ENCODE results near the gene CLEC18C. TPM values are rescaled to one million over a fixed set of nuclear protein-coding genes. Genes with fewer than 3 reads are reported as not detected.
"Not testable (repeated sequence)": the region's sequence is repeated elsewhere in the genome, so short reads cannot be mapped to it uniquely, and the experiment has no call there.

The CLEC18C gene
- total RNA-seq, 1 experiment from 2014 or later, result not detected

DNA sequence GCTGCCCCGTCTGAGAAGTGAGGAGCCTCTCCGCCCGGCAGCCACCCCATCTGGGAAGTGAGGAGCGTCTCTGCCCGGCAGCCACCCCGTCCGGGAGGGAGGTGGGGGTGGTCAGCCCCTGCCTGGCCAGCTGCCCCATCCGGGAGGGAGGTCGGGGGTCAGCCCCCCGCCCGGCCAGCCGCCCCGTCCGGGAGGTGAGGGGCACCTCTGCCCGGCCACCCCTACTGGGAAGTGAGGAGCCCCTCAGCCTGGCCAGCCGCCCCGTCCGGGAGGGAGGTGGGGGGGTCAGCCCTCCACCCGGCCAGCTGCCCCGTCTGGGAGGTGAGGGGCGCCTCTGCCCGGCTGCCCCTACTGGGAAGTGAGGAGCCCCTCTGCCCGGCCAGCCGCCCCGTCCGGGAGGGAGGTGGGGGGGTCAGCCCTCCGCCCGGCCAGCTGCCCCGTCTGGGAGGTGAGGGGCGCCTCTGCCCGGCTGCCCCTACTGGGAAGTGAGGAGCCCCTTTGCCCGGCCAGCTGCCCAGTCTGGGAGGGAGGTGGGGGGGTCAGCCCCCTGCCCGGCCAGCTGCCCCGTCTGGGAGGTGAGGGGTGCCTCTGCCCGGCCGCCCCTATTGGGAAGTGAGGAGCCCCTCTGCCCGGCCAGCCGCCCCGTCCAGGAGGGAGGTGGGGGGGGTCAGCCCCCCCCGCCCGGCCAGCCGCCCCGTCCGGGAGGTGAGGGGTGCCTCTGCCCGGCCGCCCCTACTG is 31.2 kb downstream of the CLEC18C start:
- not testable (repeated sequence) for H3K36me3 ChIP-seq; H3K9me3 ChIP-seq (replicated peaks); H3K27me3 ChIP-seq (replicated peaks); DNase-seq (ENCODE audit: low read depth in 1 of 2, low spot score in 2 of 2); H3K4me3 ChIP-seq; H3K27ac ChIP-seq; H3K4me1 ChIP-seq (replicated peaks)

DNA sequence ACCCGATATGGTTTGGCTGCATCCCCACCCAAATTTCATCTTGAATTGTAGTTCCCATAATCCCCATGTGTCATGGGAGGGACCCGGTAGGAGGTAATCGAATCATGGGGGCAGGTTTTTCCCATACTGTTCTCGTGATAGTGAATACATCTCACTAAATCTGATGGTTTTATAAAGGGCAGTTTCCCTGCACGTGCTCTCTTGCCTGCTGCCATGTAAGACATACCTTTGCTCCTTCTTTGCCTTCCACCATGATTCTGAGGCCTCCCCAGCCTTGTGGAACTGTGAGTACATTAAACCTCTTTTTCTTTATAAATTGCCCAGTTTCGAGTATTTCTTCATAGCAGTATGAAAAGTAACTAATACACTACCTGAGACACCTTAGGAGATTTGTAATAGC is 32.8 kb downstream of the CLEC18C start:
- not testable (repeated sequence) for H3K27ac ChIP-seq; H3K27me3 ChIP-seq (replicated peaks); H3K9me3 ChIP-seq (replicated peaks); H3K36me3 ChIP-seq; H3K4me1 ChIP-seq (replicated peaks); DNase-seq (ENCODE audit: low read depth in 1 of 2, low spot score in 2 of 2); H3K4me3 ChIP-seq

DNA sequence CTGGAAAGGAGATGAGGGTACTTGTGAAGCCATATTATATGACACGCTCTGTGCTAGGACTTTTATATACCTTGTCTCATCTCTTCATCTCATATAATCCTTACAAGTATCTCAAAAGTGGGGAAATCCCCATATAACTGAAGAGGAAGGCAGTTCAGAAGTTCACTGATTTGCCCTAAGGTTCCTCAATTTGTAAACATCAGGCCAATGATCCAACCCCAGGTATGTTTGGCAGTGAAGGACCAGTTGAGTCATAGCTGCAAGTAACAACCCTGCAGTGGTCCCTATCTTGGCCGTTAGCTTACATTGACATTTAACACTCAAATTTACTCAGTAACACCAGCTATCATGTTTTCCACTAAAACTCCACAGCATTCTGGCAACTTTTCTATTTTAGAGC is 45.0 kb downstream of the CLEC18C start:
- not testable (repeated sequence) for H3K27me3 ChIP-seq (replicated peaks); H3K36me3 ChIP-seq; H3K4me1 ChIP-seq (replicated peaks); H3K27ac ChIP-seq; H3K4me3 ChIP-seq; DNase-seq (ENCODE audit: low read depth in 1 of 2, low spot score in 2 of 2); H3K9me3 ChIP-seq (replicated peaks)

DNA sequence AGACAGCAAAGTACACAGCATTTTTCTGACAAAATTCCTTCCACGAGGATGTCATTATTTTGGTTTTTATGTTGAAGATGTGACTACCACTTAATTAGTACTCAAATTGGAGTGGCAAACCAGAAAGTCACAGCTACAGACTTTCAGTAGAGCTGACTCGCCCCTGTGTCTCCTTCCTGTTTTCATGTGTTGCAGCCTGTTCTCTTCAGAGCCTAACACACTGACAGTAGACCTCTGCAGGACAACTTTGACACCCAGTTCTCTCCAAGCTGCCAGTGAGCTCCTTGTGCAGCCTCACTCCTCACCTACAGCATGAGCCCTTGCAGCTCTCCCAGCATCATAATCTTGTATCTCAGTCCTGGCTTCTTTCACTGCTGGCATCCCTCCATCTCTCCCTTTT is 49.0 kb downstream of the CLEC18C start:
- not testable (repeated sequence) for DNase-seq (ENCODE audit: low read depth in 1 of 2, low spot score in 2 of 2); H3K27ac ChIP-seq; H3K4me3 ChIP-seq; H3K27me3 ChIP-seq (replicated peaks); H3K9me3 ChIP-seq (replicated peaks); H3K4me1 ChIP-seq (replicated peaks); H3K36me3 ChIP-seq

- H3K4me1 ChIP-seq (replicated peaks); DNase-seq (ENCODE audit: low read depth in 1 of 2, low spot score in 2 of 2); H3K9me3 ChIP-seq (replicated peaks); H3K27me3 ChIP-seq (replicated peaks); H3K4me3 ChIP-seq; H3K36me3 ChIP-seq; H3K27ac ChIP-seq: not testable (repeated sequence)
Observed at GRCh38 chr16:70223216-70223615, 49.6 kb downstream of the CLEC18C start.

DNA sequence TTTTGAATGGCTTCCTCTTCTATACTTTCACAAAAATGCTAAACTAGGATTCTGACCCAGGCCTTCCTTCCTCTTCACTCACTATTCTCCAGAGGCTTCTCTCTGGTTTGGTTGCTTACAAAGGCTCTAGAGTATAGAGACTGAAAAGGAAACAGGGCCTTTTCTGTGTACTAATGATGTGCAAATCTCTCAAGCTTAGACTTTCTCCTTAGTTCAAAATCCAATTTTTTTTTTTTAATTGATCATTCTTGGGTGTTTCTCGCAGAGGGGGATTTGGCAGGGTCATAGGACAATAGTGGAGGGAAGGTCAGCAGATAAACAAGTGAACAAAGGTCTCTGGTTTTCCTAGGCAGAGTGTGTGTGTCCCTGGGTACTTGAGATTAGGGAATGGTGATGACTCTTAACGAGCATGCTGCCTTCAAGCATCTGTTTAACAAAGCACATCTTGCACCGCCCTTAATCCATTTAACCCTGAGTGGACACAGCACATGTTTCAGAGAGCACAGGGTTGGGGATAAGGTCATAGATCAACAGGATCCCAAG is 50.5 kb downstream of the CLEC18C start:
- H3K36me3 ChIP-seq; H3K27ac ChIP-seq; DNase-seq (ENCODE audit: low read depth in 1 of 2, low spot score in 2 of 2); H3K27me3 ChIP-seq (replicated peaks); H3K4me1 ChIP-seq (replicated peaks); H3K9me3 ChIP-seq (replicated peaks); H3K4me3 ChIP-seq: not testable (repeated sequence)

GRCh38 chr16:70224645-70225044 is 51.1 kb downstream of the CLEC18C start:
- not testable (repeated sequence) for H3K36me3 ChIP-seq; H3K4me3 ChIP-seq; H3K9me3 ChIP-seq (replicated peaks); H3K27ac ChIP-seq; H3K4me1 ChIP-seq (replicated peaks); DNase-seq (ENCODE audit: low read depth in 1 of 2, low spot score in 2 of 2); H3K27me3 ChIP-seq (replicated peaks)

DNA sequence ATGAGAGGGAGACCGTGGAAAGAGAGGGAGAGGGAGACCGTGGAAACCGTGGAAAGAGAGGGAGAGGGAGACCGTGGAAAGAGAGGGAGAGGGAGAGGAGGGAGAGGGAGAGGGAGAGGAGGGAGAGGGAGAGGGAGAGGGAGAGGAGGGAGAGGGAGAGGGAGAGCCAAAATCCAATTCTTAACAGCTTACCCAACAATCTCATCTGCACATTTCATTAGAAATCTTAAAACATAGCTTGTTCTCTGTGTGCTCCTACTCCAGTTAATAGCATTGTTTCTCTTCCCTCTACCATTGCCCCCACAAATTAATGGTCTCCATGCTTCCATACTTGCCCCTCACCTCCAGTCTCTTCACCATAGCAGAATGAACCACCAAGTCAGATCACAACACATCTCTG is 51.8 kb downstream of the CLEC18C start:
- H3K36me3 ChIP-seq; H3K4me1 ChIP-seq (replicated peaks); H3K9me3 ChIP-seq (replicated peaks); DNase-seq (ENCODE audit: low read depth in 1 of 2, low spot score in 2 of 2); H3K27me3 ChIP-seq (replicated peaks); H3K27ac ChIP-seq; H3K4me3 ChIP-seq: not testable (repeated sequence)

- H3K4me3 ChIP-seq; DNase-seq (ENCODE audit: low read depth in 1 of 2, low spot score in 2 of 2); H3K4me1 ChIP-seq (replicated peaks); H3K9me3 ChIP-seq (replicated peaks); H3K36me3 ChIP-seq; H3K27ac ChIP-seq; H3K27me3 ChIP-seq (replicated peaks): not testable (repeated sequence)
Observed at GRCh38 chr16:70226024-70226423, 52.4 kb downstream of the CLEC18C start.

GRCh38 chr16:70231831-70232230 is 58.2 kb downstream of the CLEC18C start:
- H3K4me3 ChIP-seq; DNase-seq (ENCODE audit: low read depth in 1 of 2, low spot score in 2 of 2); H3K27me3 ChIP-seq (replicated peaks); H3K36me3 ChIP-seq; H3K4me1 ChIP-seq (replicated peaks); H3K9me3 ChIP-seq (replicated peaks); H3K27ac ChIP-seq: not testable (repeated sequence)

Other genes with a start within 250 kb of the CLEC18C start
- not detected in 2 replicates for gene CLEC18A, start 222.5 kb upstream of the CLEC18C start, total RNA-seq (2014; rRNA removed; shearing (Covaris generic))
- 3.9 and 6.8 TPM in 2 replicates for gene PDPR, start 59.5 kb upstream of the CLEC18C start, total RNA-seq (2014; rRNA removed; shearing (Covaris generic))
- 32.1 and 35.0 TPM in 2 replicates for gene EXOSC6, start 78.2 kb downstream of the CLEC18C start, total RNA-seq (2014; rRNA removed; shearing (Covaris generic))
- gene AARS1, start 115.7 kb downstream of the CLEC18C start, total RNA-seq (2014; rRNA removed; shearing (Covaris generic)), result 69.6 and 77.0 TPM in 2 replicates
- gene DDX19B, start 125.4 kb downstream of the CLEC18C start, total RNA-seq (2014; rRNA removed; shearing (Covaris generic)), result 39.6 and 55.9 TPM in 2 replicates
- gene DDX19A, start 173.1 kb downstream of the CLEC18C start, total RNA-seq (2014; rRNA removed; shearing (Covaris generic)), result 30.1 and 49.7 TPM in 2 replicates